H1 (cell line): ENCODE measurements around the gene DOK7. TPM values are rescaled to one million over a fixed set of nuclear protein-coding genes. Genes with fewer than 3 reads are reported as not detected.

Source experiments
- CTCF ChIA-PET: fragments of 300-600 bp; sonication (Branson Sonifier 250); formaldehyde crosslinking; loops from one replicate; lab custom pipeline; 2021; ENCODE audit not compliant: partially characterized antibody; lab: Charles Lee
- POLR2A ChIA-PET: fragments of 300-600 bp; sonication (Branson Sonifier 250); formaldehyde crosslinking; loops from one replicate; lab custom pipeline; 2021; ENCODE audit warnings: inconsistent platforms; ENCODE audit not compliant: partially characterized antibody; lab: Charles Lee
- DNase-seq, 2 experiments: peaks; one replicate each; pipeline versions ENCODE4 v3.0.0 to v3.0.0-alpha.2; 2010 to 2022; ENCODE audit warnings: low spot score in 2 of 2, low read depth in 1 of 2, mixed read lengths in 1 of 2
- FAIRE-seq: peaks from 2 replicates; lab custom pipeline; 2011; peaks lifted over from hg19 to GRCh38; lab: Jason Lieb, UNC
- H2AFZ ChIP-seq: 2 replicates; pipeline ENCODE4 v1.8.1; 2012; ENCODE audit warnings: low read length, inconsistent platforms
- H2AK5ac ChIP-seq: 2 replicates; pipeline ENCODE4 v1.6.1; 2013; ENCODE audit warnings: low read depth, low read length
- H2BK120ac ChIP-seq: replicated peaks from 2 replicates; pipeline ENCODE3; 2013; ENCODE audit warnings: low read depth, low read length, inconsistent platforms
- H2BK12ac ChIP-seq: 2 replicates; pipeline ENCODE4 v1.6.1; 2013; ENCODE audit warnings: low read depth, low read length
- H2BK15ac ChIP-seq: 2 replicates; pipeline ENCODE4 v1.6.1; 2013; ENCODE audit warnings: low read length
- H2BK20ac ChIP-seq: 2 replicates; pipeline ENCODE4 v1.6.1; 2013; ENCODE audit warnings: low read length
- H2BK5ac ChIP-seq: 2 replicates; pipeline ENCODE4 v1.6.1; 2013; ENCODE audit warnings: low read depth, low read length
- H3K14ac ChIP-seq: 2 replicates; pipeline ENCODE4 v1.6.1; 2013; ENCODE audit warnings: inconsistent platforms; ENCODE audit not compliant: insufficient read length
- H3K18ac ChIP-seq: 2 replicates; pipeline ENCODE4 v1.6.1; 2013; ENCODE audit warnings: low read length; ENCODE audit errors: extremely low read depth
- H3K23ac ChIP-seq: 2 replicates; pipeline ENCODE4 v1.6.1; 2013; ENCODE audit warnings: inconsistent platforms; ENCODE audit not compliant: insufficient read length
- H3K23me2 ChIP-seq: 2 replicates; pipeline ENCODE4 v1.6.1; 2013; ENCODE audit warnings: low read depth, low read length
- H3K27ac ChIP-seq: 2 replicates; pipeline ENCODE4 v1.6.1; 2011; ENCODE audit warnings: low read depth, low read length, inconsistent platforms
- H3K27me3 ChIP-seq, 4 experiments: replicated peaks in 1 of 4; 1 replicate in 1 of 4; 2 replicates in 3 of 4; pipeline versions ENCODE4 v1.6.1 to v1.8.1; 2011 to 2013; ENCODE audit warnings: low read length in 3 of 4, mild to moderate bottlenecking in 3 of 4, inconsistent platforms in 2 of 4, mixed read lengths in 2 of 4, moderate library complexity in 1 of 4; ENCODE audit not compliant: control insufficient read depth in 3 of 4, insufficient read depth in 3 of 4; ENCODE audit errors: extremely low read depth in 1 of 4
- H3K36me3 ChIP-seq, 4 experiments: 2 replicates each; pipeline versions ENCODE4 v1.6.1 to v1.8.1; 2011 to 2013; ENCODE audit warnings: mild to moderate bottlenecking in 4 of 4, low read length in 3 of 4, moderate library complexity in 2 of 4, control low read depth in 1 of 4, inconsistent platforms in 1 of 4; ENCODE audit not compliant: insufficient read depth in 4 of 4, control insufficient read depth in 2 of 4
- H3K4ac ChIP-seq: replicated peaks from 2 replicates; pipeline ENCODE3; 2013; ENCODE audit warnings: low read length, low read depth, mixed read lengths, inconsistent platforms; ENCODE audit not compliant: insufficient read length
- H3K4me1 ChIP-seq, 4 experiments: replicated peaks in 1 of 4; 1 replicate in 1 of 4; 2 replicates in 3 of 4; pipeline versions ENCODE4 v1.6.1 to v1.8.1; 2011 to 2013; ENCODE audit warnings: low read length in 3 of 4, inconsistent platforms in 2 of 4, mixed read lengths in 1 of 4; ENCODE audit not compliant: insufficient read depth in 4 of 4, control insufficient read depth in 3 of 4
- H3K4me2 ChIP-seq, 2 experiments: 2 replicates each; pipeline versions ENCODE4 v1.6.1 to v1.8.1; 2011 to 2013; ENCODE audit warnings: low read depth in 2 of 2, low read length in 2 of 2, control low read depth in 1 of 2, inconsistent platforms in 1 of 2, mild to moderate bottlenecking in 1 of 2; ENCODE audit not compliant: insufficient read depth in 1 of 2
- H3K4me3 ChIP-seq, 4 experiments: fragments of 200-600, 300-600 bp in 1 of 4; sonication (generic), shearing (Covaris generic), sonication (Bioruptor Twin) in 1 of 4; 2 replicates each; pipeline versions ENCODE4 v1.5.1 to v1.8.1; 2011 to 2016; ENCODE audit warnings: low read length in 4 of 4, low read depth in 3 of 4, control low read depth in 2 of 4, inconsistent platforms in 2 of 4, mild to moderate bottlenecking in 2 of 4, mixed read lengths in 1 of 4, moderate library complexity in 1 of 4; ENCODE audit not compliant: insufficient read depth in 2 of 4; ENCODE audit errors: extremely low read depth in 1 of 4
- H3K56ac ChIP-seq: replicated peaks from 2 replicates; pipeline ENCODE3; 2013; ENCODE audit warnings: low read depth, mild to moderate bottlenecking, mixed read lengths, low read length, inconsistent platforms; ENCODE audit not compliant: insufficient read length
- H3K79me1 ChIP-seq: 2 replicates; pipeline ENCODE4 v1.6.1; 2013; ENCODE audit warnings: low read depth, low read length, control low read depth
- H3K79me2 ChIP-seq, 2 experiments: 2 replicates each; pipeline versions ENCODE4 v1.6.1 to v1.8.1; 2012 to 2013; ENCODE audit warnings: low read length in 2 of 2, mild to moderate bottlenecking in 2 of 2, inconsistent platforms in 1 of 2; ENCODE audit not compliant: insufficient read depth in 2 of 2, control insufficient read depth in 1 of 2
- H3K9ac ChIP-seq, 4 experiments: replicated peaks in 1 of 4; 1 replicate in 1 of 4; 2 replicates in 3 of 4; pipeline versions ENCODE4 v1.6.1 to v1.8.1; 2011 to 2013; ENCODE audit warnings: low read depth in 3 of 4, low read length in 3 of 4, control low read depth in 2 of 4, mild to moderate bottlenecking in 2 of 4, moderate library complexity in 2 of 4, inconsistent platforms in 1 of 4; ENCODE audit errors: extremely low read depth in 1 of 4
- H3K9me3 ChIP-seq, 2 experiments: 2 replicates each; pipeline versions ENCODE4 v1.6.1 to v1.8.1; 2012 to 2013; ENCODE audit warnings: mild to moderate bottlenecking in 2 of 2, moderate library complexity in 2 of 2, control low read depth in 1 of 2, inconsistent platforms in 1 of 2, low read depth in 1 of 2, low read length in 1 of 2, mixed read lengths in 1 of 2; ENCODE audit not compliant: insufficient read depth in 2 of 2
- H4K20me1 ChIP-seq, 2 experiments: replicated peaks in 1 of 2; 2 replicates each; pipeline versions ENCODE3 to v1.8.1; 2011 to 2013; ENCODE audit warnings: inconsistent platforms in 2 of 2, low read length in 2 of 2, mild to moderate bottlenecking in 1 of 2; ENCODE audit not compliant: insufficient read depth in 2 of 2, control insufficient read depth in 1 of 2
- H4K5ac ChIP-seq: 2 replicates; pipeline ENCODE4 v1.6.1; 2013; ENCODE audit warnings: low read length, low read depth, mixed read lengths, inconsistent platforms; ENCODE audit not compliant: insufficient read length
- H4K8ac ChIP-seq: 2 replicates; pipeline ENCODE4 v1.8.0; 2013; ENCODE audit warnings: mild to moderate bottlenecking, moderate library complexity, low read length, inconsistent platforms; ENCODE audit not compliant: insufficient read depth; ENCODE audit errors: extremely low read depth
- H4K91ac ChIP-seq: replicated peaks from 2 replicates; pipeline ENCODE3; 2013; ENCODE audit warnings: low read length, mixed read lengths, inconsistent platforms; ENCODE audit not compliant: insufficient read length
- BACH1 ChIP-seq: IDR thresholded peaks from 2 replicates; pipeline ENCODE4 v1.6.1; 2012; ENCODE audit warnings: low read length, improper control_type of control experiment
- BRCA1 ChIP-seq: IDR thresholded peaks from 2 replicates; pipeline ENCODE4 v1.6.1; 2012; ENCODE audit warnings: low read depth, low read length, improper control_type of control experiment
- E2F6 ChIP-seq: IDR thresholded peaks from 2 replicates; pipeline ENCODE4 v1.6.1; 2012; ENCODE audit warnings: inconsistent platforms
- HDAC6 ChIP-seq: IDR thresholded peaks from one replicate; pipeline ENCODE4 v1.7.1; 2012; ENCODE audit warnings: low read depth, mild to moderate bottlenecking, inconsistent platforms, low read length, moderate library complexity
- MAFK ChIP-seq: IDR thresholded peaks from 2 replicates; pipeline ENCODE4 v1.6.1; 2012; ENCODE audit warnings: low read depth, mild to moderate bottlenecking, improper control_type of control experiment, low read length
- NANOG ChIP-seq: IDR thresholded peaks from 2 replicates; pipeline ENCODE4 v1.6.1; 2011; ENCODE audit warnings: low read length, low read depth, mild to moderate bottlenecking, inconsistent platforms; ENCODE audit not compliant: insufficient read depth, poor library complexity, severe bottlenecking
- POLR2A ChIP-seq, 2 experiments: IDR thresholded peaks; 1 replicate in 1 of 2; 2 replicates in 1 of 2; pipeline ENCODE4 v1.6.1; 2011; ENCODE audit warnings: low read depth in 2 of 2, low read length in 2 of 2, mild to moderate bottlenecking in 2 of 2; ENCODE audit errors: control extremely low read depth in 1 of 2
- RAD21 ChIP-seq, 2 experiments: IDR thresholded peaks in 1 of 2; conservative IDR thresholded peaks in 1 of 2; 2 replicates each; pipeline ENCODE4 v1.6.1; 2011; ENCODE audit warnings: low read depth in 2 of 2, low read length in 2 of 2, improper control_type of control experiment in 1 of 2, inconsistent platforms in 1 of 2, mild to moderate bottlenecking in 1 of 2, moderate library complexity in 1 of 2
- RNF2 ChIP-seq: fragments of 200-900, 300-1000 bp; sonication (generic); IDR thresholded peaks from 2 replicates; pipeline ENCODE4 v1.7.1; 2016; ENCODE audit warnings: borderline replicate concordance, low read depth, mild to moderate bottlenecking, antibody characterized with exemption, low read length; ENCODE audit not compliant: poor library complexity, severe bottlenecking; ENCODE audit errors: missing control alignments
- SAP30 ChIP-seq: fragments of 300-600 bp; sonication (generic); IDR thresholded peaks from 2 replicates; pipeline ENCODE4 v1.7.1; 2012; ENCODE audit warnings: low read length, moderate library complexity, mild to moderate bottlenecking, inconsistent platforms; ENCODE audit not compliant: insufficient read depth, insufficient replicate concordance
- YY1 ChIP-seq: IDR thresholded peaks from 2 replicates; pipeline ENCODE4 v1.6.1; 2011; ENCODE audit warnings: low read depth, mild to moderate bottlenecking, low read length
- WGBS, 2 experiments: shearing (Covaris generic) in 1 of 2; methylation state at CpG; one replicate each; pipeline versions ENCODE4 v1.1.6 to v1.1.7; 2013 to 2015; ENCODE audit warnings: low lambda C conversion rate in 2 of 2, mixed read lengths in 2 of 2, inconsistent platforms in 1 of 2, low coverage in 1 of 2, missing lambda C conversion rate in 1 of 2; ENCODE audit not compliant: insufficient replicate concordance in 2 of 2, insufficient coverage in 1 of 2, insufficient read length in 1 of 2; ENCODE audit errors: extremely low coverage in 1 of 2, missing lambda C conversion rate in 1 of 2; 5-methylcytosine and 5-hydroxymethylcytosine counted together
- polyA plus RNA-seq, 7 experiments: library from polyadenylated mRNA; depleted of rRNA in 3 of 7; stranded (reverse) in 5 of 7; unstranded in 2 of 7; fragments of >200 nt in 5 of 7; fragments of 200-250 nt in 2 of 7; gene quantifications; 1 replicate in 5 of 7; 2 replicates in 1 of 7; 4 replicates in 1 of 7; pipeline versions ENCODE4 v1.2.1 to v1.2.3, GENCODE V29; 2011 to 2013; ENCODE audit warnings: missing spikeins in 2 of 7, mixed read lengths in 2 of 7
- total RNA-seq: library from RNA; stranded (reverse); fragmentation: NEBNext Ultra II Directional; extraction: Animal tissue kit (Norgen Biotek cat#: 25700); gene quantifications from 2 replicates; pipeline ENCODE4 v1.2.1, GENCODE V29; 2021

DOK7 gene
- total and polyA plus RNA-seq, 2 of the 8 experiments (the other 6 are each of a cell fraction or from before 2014, with no cell fraction given) = 0.32 TPM; not detected in 1

DNA sequence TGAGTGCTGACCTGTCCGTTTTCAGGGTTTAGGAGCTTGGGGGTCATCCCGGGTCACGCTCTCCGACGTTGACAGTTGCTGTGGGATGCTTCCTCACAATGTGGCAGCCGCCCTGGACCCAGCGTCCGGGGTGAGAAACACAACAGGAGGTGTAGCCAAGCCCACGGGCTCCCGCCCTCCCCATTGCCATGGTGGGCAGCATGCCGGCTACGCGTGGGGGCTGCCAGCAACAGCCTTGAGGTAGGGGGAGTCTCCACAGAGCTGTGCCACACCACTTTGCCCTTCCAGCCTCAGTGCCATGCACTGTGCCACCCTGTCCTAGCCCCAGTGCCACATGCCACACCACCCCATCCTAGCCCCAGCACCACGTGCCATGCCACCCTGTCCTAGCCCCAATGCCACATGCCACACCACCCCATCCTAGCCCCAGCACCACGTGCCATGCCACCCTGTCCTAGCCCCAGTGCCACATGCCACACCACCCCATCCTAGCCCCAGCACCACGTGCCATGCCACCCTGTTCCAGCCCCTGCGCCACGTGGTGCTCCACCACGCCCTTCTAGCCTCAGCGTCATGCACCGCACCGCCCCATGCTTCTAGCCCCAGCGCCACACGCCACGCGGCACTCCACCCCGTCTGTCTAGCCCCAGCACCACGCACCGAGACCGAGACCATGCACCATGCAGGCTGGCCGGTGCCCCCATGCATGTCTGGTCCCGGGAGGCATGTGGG lies 29.8 kb upstream of the DOK7 start:
- H4K5ac ChIP-seq = no peak overlapping the region
- H3K79me2 ChIP-seq = no peaks in the 10 kb centered on the region
- H3K9me3 ChIP-seq = no peaks in the 10 kb centered on the region
- no peak overlapping the region for H3K9ac ChIP-seq
- no peak overlapping the region for H2BK15ac ChIP-seq
- no peak for FAIRE-seq
- no peak overlapping the region for H3K14ac ChIP-seq
- no peaks in the 10 kb centered on the region; a peak in 1 of 7 replicates for H3K27me3 ChIP-seq
- ChIA-PET CTCF (interaction anchor here (0.9 to 2.8 kb wide), 8 partner anchors 10 to 87 kb away, joined by 4 to 32 read pairs (median 7); no protein-coding TSS in a partner anchor), POLR2A (no interaction called here)
- 0 out of 2 replicates have a peak overlapping the region, but pooled peaks have one; percentile 60 for H2BK12ac ChIP-seq
- H3K79me1 ChIP-seq = no peaks in the 10 kb centered on the region
- H3K56ac ChIP-seq = no peak overlapping the region
- H3K36me3 ChIP-seq = no peaks in the 10 kb centered on the region
- peaks cover 0 to 5% (median 2%) of the 10 kb centered on the region in 4 experiments; a peak in 3 of 7 replicates for H3K4me1 ChIP-seq
- DNase-seq = no peak
- no peak overlapping the region for H3K4me2 ChIP-seq
- no peak overlapping the region for H2BK5ac ChIP-seq
- H3K23ac ChIP-seq = no peak overlapping the region
- no peak overlapping the region for H3K4me3 ChIP-seq
- WGBS, 2 experiments = 89% methylated on average over 32 of the region's 32 CpGs; no CpG with 5 or more reads in 1 of the 2 experiments
- no peaks in the 10 kb centered on the region for H3K23me2 ChIP-seq
- no peak overlapping the region for H4K91ac ChIP-seq
- H2AFZ ChIP-seq = no peak overlapping the region
- no peak overlapping the region for H4K8ac ChIP-seq
- H3K4ac ChIP-seq = no peak overlapping the region
- no peak overlapping the region for H2AK5ac ChIP-seq
- H4K20me1 ChIP-seq = peaks cover 0 to 5% of the 10 kb centered on the region in 2 experiments
- no peak overlapping the region for H2BK20ac ChIP-seq
- H3K27ac ChIP-seq = no peak overlapping the region
- H3K18ac ChIP-seq = no peak overlapping the region
- H2BK120ac ChIP-seq = no peak overlapping the region
- no peak for TF ChIP-seq HDAC6
- TF ChIP-seq RNF2 = no peak
- TF ChIP-seq BRCA1 = no peak
- no peak for TF ChIP-seq E2F6
- no peak for TF ChIP-seq BACH1
- TF ChIP-seq NANOG = no peak
- no peak for TF ChIP-seq SAP30
- TF ChIP-seq YY1 = no peak
- no peak for TF ChIP-seq MAFK
- TF ChIP-seq RAD21 (IDR thresholded peaks at IDR 0.05 in 1 of 2, conservative IDR thresholded peaks at IDR 0.05 in 1 of 2; ENCODE audit: low read depth in 2 of 2, low read length in 2 of 2) = no peak
- TF ChIP-seq POLR2A (IDR thresholded peaks at IDR 0.05; ENCODE audit: control extremely low read depth in 1 of 2, low read depth in 2 of 2, low read length in 2 of 2) = no peak
